Activated CD4-positive, CD25-positive, alpha-beta regulatory T cell treated with anti-CD3 and anti-CD28 coated beads, Interleukin-2, amount 50 U/mL, for 72 hours (primary cell): Measurements from ENCODE around the gene MRO.
"Not testable (repeated sequence)": the region's sequence is repeated elsewhere in the genome, so short reads cannot be mapped to it uniquely, and the experiment has no call there.

Experiments
- DNase-seq: peaks from one replicate; pipeline ENCODE4 v3.0.0; 2021

Gene MRO

DNA sequence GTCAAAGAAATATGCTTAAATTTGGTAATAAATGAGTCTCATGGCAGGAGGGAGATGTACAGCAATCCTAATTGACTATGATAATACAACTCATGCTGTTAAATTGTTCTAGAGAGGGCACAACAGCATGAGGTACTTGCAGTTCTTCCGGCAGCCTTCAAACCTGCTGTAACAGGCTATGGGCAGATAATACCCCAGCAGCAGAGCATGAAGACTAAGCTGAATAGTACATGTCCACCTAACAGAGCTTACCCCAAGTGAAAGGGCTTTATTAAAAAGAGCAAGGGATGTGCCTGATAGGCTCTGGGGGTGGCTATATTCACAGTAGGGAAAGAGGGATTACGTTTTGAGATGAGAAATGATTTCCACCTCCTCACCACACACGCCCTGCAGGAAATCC is 28.9 kb downstream of the MRO start:
- DNase-seq, result no peak

DNA sequence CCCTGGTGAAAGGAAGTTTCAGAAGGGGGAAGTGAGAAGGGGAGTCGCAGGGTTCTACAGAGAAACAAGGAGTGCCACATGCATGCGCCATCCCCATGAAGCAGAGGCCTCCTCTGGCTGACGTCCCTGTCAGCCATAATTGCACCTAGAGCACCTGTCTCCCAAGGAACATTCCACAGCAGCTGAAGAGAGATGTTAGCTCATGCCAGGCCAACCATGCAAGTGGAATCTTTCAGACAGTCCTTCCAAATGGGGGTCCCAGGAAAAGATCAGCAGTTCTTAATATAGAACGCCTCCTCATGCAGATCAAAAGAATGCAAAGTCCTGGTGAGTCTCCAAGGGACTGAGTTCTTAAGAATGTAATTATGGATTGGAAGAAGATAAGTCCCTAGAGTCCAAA is 29.6 kb downstream of the MRO start:
- DNase-seq, result no peak

DNA sequence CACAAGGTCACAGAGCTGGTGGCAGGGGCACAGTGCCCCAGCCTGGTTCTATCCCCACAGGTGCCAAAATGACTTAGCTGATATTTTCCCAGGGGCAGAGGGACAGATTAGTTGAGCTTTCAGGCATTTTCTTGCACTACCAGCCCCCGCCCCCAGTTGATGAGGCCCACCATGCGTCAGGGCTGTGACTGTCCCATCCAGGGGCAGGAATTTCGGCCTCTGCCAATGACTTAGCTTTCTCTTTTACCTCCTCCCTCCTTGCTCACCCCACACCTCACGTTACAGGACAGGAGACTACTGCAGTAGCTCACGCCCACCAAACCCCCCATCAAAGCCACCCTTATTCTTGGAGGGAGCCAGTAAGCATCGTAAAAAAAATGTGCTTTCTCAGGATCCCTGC is 31.5 kb downstream of the MRO start:
- no peak for DNase-seq

DNA sequence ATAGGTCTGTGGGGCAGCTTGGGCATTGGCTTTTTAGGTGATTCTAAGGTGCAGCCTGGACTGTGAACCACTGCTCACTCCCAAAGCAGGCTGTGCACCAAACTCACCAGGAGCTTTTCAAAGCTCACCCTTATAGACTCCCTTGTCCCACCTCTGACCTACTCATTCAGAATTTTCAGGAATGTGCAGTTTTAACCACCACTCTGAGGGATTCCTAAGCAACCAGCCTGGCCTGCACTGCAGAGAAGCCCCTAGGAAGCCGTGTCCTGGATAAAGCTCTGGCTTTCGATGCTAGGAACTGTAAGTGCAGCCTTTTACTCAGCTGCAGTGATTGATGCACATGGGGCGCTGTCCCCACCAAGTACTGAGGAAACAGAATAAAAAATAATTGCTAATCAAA is 33.0 kb downstream of the MRO start:
- DNase-seq, result no peak

DNA sequence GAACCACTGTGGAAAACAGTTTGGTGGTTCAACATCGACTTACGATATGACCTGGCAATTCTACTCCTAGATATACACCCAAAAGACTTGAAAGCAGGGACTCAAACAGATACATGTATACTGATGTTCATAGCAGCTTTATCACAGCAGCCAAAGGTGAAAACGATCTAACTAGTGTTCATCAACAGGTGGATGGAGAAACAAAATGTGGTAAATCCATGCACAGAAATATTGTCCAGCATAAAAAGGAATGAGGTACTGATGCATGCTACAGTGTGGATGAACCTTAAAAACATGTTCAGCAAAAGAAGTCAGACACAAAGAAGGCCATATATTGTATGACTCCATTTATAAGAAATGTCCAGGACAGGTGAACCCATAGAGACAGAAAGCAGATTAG is 36.3 kb downstream of the MRO start:
- DNase-seq, result no peak

DNA sequence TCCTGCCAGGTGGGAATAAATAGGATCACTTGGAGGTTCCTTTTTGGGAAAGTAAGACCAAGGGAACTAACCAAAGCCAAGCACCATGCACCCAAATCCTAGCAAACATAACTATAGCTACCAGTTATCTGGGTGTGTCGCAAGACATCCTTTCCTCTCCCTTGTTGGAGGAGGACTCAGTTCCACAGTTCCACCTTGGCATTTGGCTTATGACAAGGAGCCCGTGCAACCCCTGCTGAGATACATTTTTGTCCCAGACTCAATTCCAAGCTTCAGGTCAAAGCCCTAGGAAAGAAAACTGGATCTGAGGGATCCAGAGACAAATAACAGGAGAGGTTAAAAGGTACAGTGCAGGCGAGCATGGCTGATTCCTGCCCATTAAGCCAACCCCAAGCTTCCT is 40.8 kb downstream of the MRO start:
- not testable (repeated sequence) for DNase-seq

DNA sequence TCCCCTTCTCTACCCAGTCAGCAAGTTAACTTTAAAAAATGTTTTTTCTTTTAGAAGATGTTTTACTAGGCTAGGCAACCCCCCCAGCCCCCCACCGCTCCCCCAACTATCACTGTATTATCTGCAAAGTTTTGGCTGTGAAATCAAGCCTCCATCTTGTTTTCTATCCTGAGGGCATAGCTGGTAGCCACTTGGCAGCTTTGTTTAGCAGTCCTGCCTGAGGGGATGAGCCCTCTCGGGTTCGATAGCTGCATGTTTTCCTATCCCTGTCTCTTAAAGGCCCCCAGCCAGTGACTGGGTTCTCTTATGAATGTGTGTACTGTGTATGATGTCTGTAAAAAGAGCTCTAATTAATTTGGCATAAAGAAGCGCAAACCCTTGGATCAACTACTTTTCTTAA is 43.4 kb downstream of the MRO start:
- DNase-seq, result no peak

DNA sequence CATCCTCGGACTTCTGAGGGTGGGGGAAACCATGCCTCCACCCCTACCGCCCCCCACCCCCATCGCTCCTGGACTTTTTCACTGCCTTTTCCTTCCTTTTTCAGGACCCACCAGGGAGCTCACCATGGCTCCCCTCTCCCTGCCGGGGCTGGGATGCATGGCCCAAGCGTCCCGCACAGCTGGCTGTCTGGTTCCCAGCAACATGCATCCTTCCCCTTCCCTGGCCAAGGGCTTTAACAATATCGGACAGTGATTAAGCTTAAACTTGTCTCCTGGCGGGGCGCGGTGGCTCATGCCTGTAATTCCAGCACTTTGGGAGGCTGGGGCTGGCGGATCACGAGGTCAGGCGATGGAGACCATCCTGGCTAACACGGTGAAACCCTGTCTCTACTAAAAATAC is 44.1 kb downstream of the MRO start:
- no peak for DNase-seq

DNA sequence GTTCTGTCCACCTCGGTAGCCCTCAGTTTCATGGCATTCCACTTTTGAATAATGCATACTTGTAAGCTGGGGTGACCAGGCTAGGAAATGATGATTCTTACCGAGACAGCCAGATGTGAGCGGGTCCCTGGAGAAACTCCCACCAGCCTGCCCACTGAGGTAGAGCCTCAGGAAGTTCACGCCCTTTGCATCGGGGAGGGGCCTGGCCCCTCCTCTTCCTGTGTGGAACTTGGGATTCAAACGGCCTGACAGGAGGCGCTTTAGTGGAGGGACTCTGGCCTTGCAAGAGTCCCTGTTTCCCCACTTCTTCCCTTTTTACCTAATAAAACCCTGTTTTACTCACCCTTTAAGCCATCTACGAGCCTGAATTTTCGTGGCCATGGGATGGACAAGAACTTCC is 44.6 kb downstream of the MRO start:
- no peak for DNase-seq

DNA sequence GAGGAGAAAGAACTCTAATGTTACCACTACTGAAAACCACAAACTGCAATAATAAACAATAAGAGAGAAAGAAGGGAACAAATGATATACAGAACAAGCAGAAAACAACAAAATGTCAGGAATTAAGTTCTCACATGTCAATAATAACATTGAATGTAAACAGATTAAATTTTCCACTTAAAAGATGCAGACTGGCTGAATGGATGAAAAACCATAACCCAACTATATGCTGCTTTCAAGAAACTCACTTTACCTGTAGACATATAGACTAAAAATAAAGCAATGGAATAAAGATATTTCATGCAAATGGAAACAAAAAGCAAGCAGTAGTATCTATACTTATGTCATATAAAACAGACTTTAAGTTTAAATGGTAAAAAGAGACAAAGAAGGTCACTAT is 50.4 kb downstream of the MRO start:
- no peak for DNase-seq

DNA sequence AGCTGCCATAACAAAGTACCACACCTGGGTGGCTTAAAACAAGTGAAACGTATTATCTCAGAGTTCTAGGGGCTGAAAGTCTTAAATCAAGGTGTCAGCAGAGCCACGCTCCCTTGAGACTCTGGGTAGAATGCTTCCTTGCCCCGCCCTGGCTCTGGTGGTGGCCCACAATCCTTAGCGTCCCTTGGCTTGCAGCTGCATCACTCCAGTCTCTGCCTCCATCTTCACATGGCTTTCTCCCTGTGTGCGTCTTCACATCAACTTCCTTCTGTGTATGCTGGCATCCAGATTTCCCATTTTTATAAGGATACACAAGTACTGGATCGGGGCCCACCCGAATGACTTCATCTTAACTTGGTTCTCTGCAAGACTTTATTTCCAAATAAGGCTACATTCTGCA is 62.5 kb downstream of the MRO start:
- no peak for DNase-seq

DNA sequence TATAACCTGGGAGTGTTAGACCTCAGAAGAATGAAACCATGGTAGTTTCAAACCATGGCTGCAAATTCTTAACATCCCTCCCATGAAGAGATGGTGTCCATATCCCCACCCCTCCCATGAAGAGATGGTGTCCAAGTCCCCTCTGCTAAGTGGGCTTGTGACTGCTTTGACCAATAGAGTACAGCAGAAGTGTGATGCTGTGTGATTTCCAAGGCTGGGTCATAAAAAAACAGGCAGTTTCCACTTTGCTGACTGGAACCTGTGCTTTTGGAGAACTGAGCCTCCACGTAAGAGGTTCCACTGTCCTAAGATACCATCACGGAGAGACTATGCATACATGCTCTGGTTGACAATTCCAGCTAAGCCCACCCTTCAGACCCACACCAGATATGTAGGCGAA is 65.5 kb downstream of the MRO start:
- no peak for DNase-seq

DNA sequence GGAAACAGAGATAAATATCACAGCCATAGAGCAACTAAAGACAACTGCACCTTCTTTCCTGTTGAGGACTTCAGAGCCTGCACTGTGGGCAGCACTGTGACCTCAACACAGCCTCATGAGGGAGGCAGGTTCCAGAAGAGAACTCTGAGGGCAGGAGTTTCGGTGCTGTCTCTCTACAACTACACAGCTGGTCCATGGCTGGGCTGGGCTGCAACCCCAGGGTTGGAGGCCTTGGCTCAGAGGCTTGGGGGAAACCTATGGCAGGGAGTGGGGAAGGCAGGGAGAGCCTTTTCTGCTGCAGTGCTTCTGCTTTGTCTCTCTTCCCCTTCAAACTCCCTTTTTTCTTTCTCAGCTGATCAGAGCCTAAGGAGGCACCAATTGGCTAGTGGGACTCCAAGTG is 66.5 kb downstream of the MRO start:
- DNase-seq, result no peak

DNA sequence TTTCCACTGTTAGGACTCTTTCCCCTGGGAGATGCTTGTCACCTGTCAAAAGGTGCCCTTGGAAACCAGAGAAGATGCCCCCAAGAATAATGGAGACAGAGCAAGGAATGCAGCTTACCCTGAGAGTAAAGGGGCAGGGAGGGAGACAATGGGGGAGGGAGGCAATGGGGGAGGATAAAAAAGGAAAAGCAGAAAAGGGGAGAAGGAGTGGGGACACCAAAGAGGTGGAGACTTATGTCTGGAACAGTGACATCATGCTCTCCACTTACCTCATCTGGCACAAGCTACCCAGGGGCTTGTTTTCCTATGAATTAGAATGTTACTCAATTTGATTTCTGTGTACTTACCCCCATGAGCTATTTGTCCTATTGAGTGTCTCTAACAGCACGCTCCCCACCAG is 67.9 kb downstream of the MRO start:
- no peak for DNase-seq

DNA sequence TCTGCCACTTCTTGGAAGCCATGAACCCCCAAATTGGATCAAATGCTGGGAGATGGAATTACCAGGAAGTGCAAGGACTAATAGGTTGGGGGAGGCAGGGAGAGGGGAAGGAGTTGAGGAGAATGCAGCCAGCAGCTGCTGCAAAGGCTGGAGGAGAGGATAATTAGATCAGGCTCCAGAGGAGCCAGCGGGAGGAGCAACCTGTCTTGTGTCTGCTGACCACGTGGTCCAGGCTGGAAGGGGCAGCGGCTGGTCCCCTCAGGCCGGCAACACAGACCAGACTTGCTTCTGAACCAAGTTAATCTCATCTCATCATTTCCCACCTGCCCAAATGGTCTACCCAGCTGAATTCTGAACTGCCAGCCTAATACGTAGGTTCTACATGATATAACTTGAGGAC is 68.3 kb downstream of the MRO start:
- no peak for DNase-seq

DNA sequence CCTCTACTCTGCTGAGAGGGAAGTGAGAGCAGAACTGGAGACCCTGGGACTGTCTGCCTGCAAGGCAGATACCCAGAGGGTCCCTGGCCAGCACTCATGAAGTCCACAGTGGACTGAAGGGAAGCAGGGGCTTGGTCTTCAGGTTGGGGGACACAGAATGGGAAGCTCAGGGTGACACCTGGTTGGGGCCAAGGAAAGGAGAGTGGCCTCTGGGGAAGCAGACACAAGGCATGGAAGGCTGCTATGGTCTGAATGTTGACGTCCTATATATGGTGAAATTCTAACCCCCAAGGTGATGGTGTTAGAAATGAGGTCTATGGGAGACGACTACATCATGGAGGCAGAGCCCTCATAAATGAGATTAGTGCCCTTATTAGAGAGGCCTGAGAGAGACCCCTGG is 69.3 kb downstream of the MRO start:
- DNase-seq, result no peak

DNA sequence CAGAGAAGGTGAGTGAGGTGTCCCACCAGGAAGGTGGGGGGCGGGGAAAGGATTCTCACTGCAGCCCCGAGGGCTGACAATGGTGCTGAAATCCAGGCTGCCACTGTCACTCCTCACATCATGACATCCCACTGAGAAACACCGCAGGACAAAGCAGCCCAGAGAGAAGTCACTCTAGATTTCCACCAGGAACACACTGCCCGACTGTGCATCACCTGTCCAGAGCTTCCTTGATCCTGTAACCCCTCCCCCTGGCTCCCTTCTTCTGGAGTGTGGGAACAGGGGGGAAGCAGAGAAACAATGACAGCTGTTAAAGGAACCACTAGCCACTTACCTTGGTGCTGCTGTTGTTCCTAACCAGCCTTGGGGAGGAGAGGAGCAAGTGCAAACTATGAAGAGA is 69.9 kb downstream of the MRO start:
- DNase-seq, result no peak

DNA sequence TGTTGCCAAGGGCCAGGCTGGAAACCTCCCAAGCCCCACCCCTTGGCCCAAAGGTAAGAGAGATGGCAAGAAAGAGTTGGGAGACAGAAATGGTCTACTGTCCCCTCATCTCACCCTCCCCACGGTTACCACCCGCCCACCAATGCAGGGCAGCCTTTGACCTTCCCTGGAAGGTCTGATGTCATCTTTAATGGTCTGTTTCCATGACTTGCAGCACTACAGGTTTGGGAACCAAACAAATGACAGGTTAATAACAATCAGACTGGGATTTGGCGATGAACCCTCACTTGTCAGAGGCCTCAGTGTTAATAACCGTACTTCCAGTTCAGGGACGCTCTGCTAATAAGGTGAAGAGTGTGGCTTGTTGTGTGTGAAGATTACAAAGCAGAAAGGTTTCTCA is 70.4 kb downstream of the MRO start:
- DNase-seq, result no peak

DNA sequence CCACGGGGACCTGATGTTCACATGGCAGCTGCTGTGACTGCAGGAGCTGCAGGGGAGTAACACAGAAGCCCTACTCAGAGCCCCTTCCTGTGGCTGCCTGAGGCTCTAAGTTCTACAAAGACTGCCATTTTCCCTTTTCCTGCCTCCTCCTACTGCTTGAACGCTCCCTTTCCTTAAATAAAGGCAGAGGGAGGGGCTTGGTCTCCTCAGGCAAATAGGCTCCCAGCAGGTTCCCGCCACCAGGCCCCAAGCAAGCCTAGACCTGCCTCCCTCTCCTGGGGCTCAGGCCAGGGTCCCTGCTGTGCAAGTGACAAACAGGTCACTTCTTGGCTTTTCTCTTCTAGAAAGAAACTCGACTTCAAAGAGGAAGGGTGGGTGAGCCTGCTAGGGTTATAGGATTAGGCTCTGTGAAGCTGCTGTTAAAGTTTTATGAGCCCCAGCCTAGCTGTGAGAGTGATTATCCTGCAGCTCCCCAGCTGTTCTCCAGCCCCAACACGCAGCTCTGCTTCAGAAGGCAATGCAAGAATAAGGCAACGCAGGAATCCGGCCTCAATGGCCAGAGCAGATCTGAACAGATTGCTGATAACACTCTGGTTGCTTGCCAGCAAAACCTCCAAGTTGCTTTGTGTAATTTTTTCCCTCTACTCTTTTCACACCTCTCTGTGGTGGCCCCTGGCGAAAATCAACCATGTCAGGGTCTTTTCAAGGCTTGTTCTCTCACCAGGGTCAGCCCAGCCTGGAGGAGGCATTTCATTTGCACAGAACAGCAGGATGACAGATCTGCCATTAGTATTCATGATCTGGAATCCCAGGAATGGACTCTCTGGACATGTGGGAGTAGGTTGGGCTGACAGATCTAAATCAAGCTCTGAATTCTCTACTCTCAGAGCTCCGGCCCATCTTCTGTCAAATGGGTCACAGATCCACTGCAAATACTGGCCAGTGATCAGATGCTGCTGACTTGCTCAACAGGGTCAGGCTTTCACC is 71.3 kb downstream of the MRO start:
- DNase-seq, result no peak

DNA sequence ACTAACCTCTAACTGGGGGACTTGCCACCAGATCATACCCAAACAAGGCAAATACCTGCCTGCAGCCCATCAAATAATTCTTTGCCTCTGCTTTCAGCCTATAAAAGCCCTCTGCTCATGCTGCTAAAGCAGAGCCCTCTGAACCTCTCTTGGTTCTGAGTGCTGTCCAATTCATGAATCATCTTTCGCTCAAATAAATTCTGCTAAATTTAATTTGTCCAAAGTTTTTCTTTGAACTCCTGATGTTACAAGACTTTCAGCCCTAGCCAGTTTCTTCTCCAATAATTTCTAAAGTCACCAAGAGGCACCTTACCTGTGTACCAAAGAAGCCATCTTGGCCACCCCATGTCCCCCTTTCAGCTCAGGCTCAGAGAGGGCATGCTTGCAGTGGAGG is 72.0 kb downstream of the MRO start:
- no peak for DNase-seq

DNA sequence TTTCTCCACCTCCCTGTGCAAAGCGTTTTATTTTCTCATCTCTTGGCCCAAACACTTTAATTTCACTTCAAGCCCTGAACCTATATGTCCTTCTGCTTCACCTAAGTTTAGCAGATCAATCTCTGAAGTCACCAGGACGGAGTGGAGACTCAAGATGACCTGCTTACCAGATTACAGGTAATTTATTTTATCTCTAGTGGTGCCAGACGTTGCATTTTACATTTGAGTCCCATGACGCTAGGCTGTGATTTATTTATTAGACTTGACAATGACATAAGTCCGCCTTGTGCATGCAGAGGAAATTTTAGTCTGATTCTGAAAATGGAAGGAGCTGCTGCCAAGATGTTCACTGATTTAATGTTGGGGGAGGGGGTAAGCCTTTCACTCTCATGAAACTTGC is 73.9 kb downstream of the MRO start:
- no peak for DNase-seq
